HFF-Myc (cell line): Measurements from ENCODE around the gene SCGB3A2.
A peak's percentile ranks its signal among the peaks of the same experiment; 100 is the strongest.

ENCODE experiments used
- DNase-seq: peaks from one replicate; pipeline ENCODE4 v3.0.0-alpha.2; 2011; ENCODE audit warnings: low read depth; ENCODE audit errors: extremely low read depth
- H3K4me3 ChIP-seq: replicated peaks from 2 replicates; pipeline ENCODE4 v1.5.1; 2011; ENCODE audit warnings: low read depth, mild to moderate bottlenecking, control low read depth, low read length
- TF ChIP-seq, protein P1 (sequence below): IDR thresholded peaks from 2 replicates; pipeline ENCODE4 v1.5.1; 2012; ENCODE audit warnings: mild to moderate bottlenecking, low read depth, low read length, control low read depth; ENCODE audit errors: missing control alignments

The SCGB3A2 gene

DNA sequence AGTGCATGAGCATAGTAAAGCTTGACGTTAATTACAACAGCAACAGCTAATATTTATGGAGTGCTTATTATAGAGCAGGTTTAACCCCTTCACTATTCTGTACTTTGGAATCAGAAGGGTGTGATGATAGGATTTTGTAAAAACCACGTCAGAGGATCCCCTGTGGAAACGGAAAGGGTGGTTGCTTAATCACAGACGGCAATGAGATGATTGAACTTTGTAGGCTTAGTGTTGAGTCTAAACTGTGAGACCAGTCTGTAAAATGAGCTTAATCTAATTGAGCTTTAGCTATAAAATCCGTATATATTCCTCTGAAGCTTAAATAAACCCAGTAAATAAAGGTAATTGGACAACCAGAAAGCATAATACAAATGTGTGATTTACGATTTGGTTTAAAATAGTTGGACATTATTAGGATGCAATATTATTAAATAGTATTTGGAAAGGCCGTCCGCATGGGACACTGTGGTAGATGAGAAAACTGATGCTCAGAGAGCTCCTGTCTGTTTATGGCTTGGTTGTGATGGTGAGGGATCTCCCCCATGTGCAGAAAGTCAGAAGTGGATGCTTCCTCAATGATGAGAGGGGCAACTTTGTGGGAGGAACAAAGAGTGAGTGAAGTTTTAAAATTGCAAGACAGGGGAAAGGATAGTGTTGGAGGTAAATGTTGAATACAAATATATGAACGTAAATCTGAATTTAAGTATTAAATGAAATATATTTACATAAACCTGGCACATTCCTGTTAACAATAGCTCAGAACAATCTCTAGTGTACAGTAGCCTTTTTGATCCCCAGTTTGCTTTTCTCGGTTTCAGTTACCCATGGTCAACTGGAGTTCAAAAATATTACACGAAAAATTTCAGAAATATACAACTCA lies 23.4 kb upstream of the SCGB3A2 start:
- TF ChIP-seq, protein P1, sequence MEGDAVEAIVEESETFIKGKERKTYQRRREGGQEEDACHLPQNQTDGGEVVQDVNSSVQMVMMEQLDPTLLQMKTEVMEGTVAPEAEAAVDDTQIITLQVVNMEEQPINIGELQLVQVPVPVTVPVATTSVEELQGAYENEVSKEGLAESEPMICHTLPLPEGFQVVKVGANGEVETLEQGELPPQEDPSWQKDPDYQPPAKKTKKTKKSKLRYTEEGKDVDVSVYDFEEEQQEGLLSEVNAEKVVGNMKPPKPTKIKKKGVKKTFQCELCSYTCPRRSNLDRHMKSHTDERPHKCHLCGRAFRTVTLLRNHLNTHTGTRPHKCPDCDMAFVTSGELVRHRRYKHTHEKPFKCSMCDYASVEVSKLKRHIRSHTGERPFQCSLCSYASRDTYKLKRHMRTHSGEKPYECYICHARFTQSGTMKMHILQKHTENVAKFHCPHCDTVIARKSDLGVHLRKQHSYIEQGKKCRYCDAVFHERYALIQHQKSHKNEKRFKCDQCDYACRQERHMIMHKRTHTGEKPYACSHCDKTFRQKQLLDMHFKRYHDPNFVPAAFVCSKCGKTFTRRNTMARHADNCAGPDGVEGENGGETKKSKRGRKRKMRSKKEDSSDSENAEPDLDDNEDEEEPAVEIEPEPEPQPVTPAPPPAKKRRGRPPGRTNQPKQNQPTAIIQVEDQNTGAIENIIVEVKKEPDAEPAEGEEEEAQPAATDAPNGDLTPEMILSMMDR: no peak
- DNase-seq: no peak
- no peak overlapping the region for H3K4me3 ChIP-seq

DNA sequence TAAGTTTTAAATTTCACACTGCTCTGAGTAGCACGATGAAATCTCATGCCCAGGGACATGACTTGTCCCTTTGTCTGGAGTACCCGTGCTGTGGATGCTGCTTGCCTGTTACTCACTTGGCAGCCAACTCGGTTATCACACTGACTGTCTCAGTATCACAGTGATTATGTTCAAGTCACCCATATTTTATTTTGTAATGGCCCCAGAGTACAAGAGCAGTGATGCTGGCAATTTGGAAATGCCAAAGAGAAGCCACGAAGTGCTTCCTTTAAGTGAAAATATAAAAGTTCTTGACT lies 22.8 kb upstream of the SCGB3A2 start:
- DNase-seq: no peak
- no peak overlapping the region for H3K4me3 ChIP-seq
- TF ChIP-seq, protein P1: no peak

DNA sequence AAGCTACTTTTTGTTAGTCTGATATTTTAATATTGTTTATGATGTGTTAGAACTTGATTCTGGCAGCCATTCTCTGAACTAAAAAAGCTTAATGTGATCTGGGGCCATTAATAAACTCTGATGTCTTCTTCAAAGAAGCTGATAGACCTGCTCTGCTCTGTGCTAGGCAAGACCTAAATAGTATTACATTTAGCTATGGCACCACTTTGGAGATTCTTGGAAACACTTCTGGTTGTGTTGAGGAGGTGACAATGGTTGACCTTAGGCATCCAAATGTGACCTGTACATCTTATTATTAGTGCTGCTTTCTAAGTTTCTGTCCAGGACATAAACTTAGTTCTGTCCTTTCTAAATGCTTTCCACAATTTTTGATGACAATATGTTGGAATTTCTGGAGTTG lies 21.7 kb upstream of the SCGB3A2 start:
- no peak overlapping the region for H3K4me3 ChIP-seq
- TF ChIP-seq, protein P1: no peak
- DNase-seq: no peak

DNA sequence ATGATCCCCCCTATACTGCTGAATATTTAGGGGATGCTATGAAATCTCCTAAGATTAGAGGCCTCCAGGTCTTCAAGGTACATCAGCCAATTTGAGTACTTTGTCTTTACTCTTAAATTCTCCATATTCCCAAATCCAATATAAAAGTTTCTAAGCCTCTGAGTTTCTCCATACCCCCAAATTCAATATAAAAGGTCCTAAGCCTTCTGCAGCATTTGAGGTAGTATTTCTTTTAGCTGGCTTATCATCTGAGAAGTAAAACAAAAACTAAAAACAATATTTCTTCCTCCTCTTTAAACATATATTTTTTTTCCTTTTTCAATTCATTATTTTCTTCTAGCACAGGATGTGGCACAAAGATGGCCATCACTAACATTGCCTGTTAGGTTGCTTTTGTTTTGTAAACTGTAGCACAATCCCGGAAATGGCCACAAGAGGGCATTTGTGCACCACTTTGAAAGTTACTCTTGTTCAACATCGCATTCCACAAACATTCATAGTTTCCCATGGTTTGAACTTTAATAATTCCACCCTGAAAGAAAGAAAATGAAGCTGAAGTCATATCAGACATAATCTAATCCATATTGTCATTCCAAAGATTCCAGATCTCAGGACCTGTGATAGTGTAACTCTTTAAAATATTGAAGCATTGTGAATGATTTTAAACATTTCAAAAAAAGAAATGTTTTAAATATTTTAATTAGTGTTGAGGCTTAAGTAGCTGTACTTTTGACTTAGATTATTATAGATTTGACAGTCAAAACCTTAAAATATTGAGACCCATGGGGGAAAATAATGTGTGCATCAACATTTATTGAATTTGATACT lies 21.0 kb upstream of the SCGB3A2 start:
- H3K4me3 ChIP-seq: no peak overlapping the region
- DNase-seq: peak; percentile 49
- TF ChIP-seq, protein P1: peak; percentile 81

DNA sequence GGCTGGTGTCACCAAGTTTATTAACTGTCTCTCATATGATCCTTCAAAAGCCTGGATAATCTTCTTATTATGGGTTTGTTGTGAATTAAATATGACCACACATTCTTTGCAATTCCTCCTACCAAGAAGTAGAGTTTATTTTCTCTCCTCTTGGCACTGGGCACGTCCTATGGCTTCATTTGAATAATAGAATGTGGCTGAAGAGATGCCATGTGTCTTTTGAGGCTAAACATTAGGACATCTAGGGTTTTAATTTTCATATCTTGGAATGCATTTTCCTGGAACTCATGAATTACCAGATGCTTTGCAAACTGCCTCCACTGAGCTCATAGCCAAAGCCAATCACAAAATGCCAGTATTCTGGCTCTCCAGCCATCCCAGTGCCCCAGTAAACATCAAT lies 19.9 kb upstream of the SCGB3A2 start:
- no peak overlapping the region for H3K4me3 ChIP-seq
- TF ChIP-seq, protein P1: no peak
- no peak for DNase-seq

DNA sequence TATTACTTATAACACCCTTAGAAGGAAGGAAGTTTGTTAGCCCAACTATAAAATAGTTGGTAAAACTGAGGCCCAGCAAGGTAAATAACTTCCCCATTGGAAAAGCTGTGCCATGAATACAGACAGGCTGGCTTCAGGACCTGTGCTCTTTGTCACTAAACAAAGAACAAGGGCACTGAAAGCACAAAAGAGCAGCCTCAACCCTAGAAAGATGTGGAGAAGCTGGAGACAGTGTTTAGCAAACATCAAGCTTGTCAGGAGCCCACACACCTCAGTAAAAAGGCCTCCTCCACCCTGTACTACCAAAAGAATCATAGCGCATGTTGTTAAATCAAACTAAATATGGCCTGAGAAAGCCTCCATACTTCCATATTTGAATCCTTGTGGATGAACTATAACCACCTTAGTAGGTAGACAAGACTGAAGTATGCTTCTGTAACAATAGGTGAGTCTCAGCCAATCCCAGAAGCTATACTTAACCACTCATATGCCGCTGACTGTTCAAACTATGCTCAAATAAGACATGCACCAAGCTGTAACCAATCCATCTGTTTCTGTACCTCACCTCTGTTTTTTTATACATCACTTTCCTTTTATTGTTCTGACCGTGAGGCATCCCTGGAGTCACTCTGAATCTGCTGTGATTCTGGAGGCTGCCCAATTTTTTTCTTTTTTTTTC lies 18.4 kb upstream of the SCGB3A2 start:
- TF ChIP-seq, protein P1: no peak
- no peak overlapping the region for H3K4me3 ChIP-seq
- no peak for DNase-seq
